Brain microvascular endothelial cell (primary cell): ENCODE measurements around the gene MDM1.

Source experiments
- DNase-seq: peaks from one replicate; pipeline ENCODE4 v3.0.0-alpha.2; 2020
- H3K27ac ChIP-seq: fragments of 250-450 bp; sonication (Bioruptor Pico); 2 replicates; pipeline ENCODE4 v1.5.1; 2020; ENCODE audit warnings: mild to moderate bottlenecking, moderate library complexity
- H3K27me3 ChIP-seq: fragments of 250-450 bp; sonication (Bioruptor Pico); replicated peaks from 2 replicates; pipeline ENCODE4 v1.5.1; 2020; ENCODE audit warnings: mild to moderate bottlenecking
- H3K36me3 ChIP-seq: fragments of 250-450 bp; sonication (Bioruptor Pico); replicated peaks from 2 replicates; pipeline ENCODE4 v1.5.1; 2020; ENCODE audit warnings: mild to moderate bottlenecking
- H3K4me3 ChIP-seq: 2 replicates; pipeline ENCODE4 v1.5.1; 2011; ENCODE audit warnings: low read depth, mild to moderate bottlenecking, control low read depth, low read length, moderate library complexity
- CTCF ChIP-seq: IDR thresholded peaks from 2 replicates; pipeline ENCODE4 v1.5.1; 2011; ENCODE audit warnings: low read depth, mild to moderate bottlenecking, moderate library complexity, low read length, control low read depth, inconsistent platforms; ENCODE audit errors: missing control alignments
- in situ Hi-C: cut with HindIII; loops from 2 replicates; pipeline ENCODE4 v1.10.0; 2017; ENCODE audit warnings: low sequenced_read_pairs, low pct_ligation_motif_present

The MDM1 gene

GRCh38 chr12:68293347-68293746 is 38.8 kb downstream of the MDM1 start:
- Histone ChIP-seq H3K4me3 (no peak overlapping the region), H3K27ac (no peak overlapping the region), H3K27me3 (no peaks in the 10 kb centered on the region), H3K36me3 (no peaks in the 10 kb centered on the region)
- DNase-seq, result no peak
- TF ChIP-seq CTCF, result no peak
- in situ Hi-C loops, result no loop called here

DNA sequence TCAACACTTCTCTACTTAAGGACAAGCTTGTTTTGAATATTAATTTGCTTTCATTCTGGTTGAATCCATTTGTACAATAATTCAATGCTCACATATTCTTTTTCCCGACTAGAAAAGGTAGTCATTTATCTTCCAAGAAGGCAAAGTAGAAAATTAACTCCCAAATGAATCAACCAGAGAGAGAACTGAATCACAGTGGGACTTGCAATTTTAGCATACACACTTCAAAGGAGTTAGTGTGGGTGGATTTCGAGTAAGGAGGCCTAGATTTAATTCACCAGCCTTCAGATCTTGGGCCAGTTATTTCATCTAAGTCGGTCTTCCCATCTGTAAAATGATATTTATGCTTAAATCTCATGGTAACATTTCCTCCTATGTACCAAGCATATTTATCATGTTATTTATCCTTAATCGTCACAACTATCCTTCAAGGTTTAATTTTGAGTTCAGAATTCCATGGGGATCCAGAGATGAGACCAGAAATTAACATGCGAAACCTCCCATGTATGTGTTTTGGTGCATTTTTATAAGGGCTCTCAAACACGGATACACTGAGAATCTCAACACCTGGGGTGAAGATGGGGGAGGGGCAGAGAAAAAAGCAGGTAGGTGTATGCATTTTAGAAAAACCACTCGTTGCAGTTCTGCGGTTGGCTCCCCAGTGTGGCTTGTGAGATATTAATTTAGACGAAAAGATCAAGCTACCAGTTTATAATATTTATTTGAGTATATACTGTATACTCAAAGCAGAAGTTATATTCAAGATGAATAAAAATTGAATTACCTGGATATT is 39.8 kb downstream of the MDM1 start:
- no peak overlapping the region for H3K27ac ChIP-seq

GRCh38 chr12:68291396-68292036 is 40.6 kb downstream of the MDM1 start:
- in situ Hi-C loops, result no loop called here
- Histone ChIP-seq H3K27ac (no peak overlapping the region), H3K27me3 (no peaks in the 10 kb centered on the region), H3K4me3 (no peak overlapping the region), H3K36me3 (no peaks in the 10 kb centered on the region)
- DNase-seq, result no peak
- no peak for TF ChIP-seq CTCF

More for the DNA sequence above, 39.8 kb downstream of the MDM1 start:
- DNase-seq, result no peak
- in situ Hi-C loops, result no loop called here
- no peak for TF ChIP-seq CTCF
- Histone ChIP-seq H3K36me3 (no peaks in the 10 kb centered on the region), H3K4me3 (no peak overlapping the region), H3K27me3 (no peaks in the 10 kb centered on the region)

DNA sequence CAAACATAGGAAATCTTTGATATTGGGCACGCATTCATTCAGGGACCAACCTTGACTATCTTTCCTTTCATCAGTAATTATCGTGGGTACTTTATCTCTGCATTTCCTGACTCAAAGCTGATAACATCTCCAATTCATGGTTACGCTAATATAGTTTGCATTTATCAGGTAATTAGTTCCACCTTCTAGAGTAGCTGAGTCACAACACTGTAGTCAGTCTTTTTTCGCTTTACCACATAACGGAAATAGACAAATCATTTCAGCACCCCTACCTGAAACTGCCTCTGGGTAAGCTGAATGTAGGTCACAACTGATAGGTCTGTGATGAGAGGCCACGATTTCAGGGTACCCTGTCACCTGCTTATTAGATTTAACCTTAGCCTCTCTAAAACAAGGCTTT is 42.0 kb downstream of the MDM1 start:
- no peak for DNase-seq
- no peaks in the 10 kb centered on the region for H3K36me3 ChIP-seq
- no peak overlapping the region for H3K4me3 ChIP-seq
- in situ Hi-C loops, result no loop called here
- no peaks in the 10 kb centered on the region for H3K27me3 ChIP-seq
- TF ChIP-seq CTCF, result no peak
- H3K27ac ChIP-seq, result no peak overlapping the region

DNA sequence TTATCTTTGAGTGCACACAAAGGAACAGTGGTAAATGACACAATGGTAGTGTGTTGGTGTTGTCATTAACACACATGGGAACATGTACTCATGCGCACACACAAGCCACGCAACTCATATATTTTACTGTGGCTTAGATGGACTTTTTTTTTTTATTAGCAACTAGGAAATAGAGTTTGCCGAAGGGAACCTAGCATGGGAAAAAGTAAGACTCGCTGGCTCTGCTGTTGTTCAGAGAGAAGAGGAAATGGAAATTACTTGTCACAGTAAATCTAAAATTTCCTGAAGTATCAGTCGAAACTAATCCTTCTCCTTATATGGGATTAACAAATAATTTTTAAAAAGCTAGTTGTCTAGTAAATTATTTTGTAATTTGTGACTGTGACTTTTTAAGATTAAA is 45.1 kb downstream of the MDM1 start:
- DNase-seq, result no peak

More for the DNA sequence above, 45.1 kb downstream of the MDM1 start:
- Histone ChIP-seq H3K27ac (no peak overlapping the region), H3K27me3 (no peaks in the 10 kb centered on the region), H3K36me3 (no peaks in the 10 kb centered on the region), H3K4me3 (no peak overlapping the region)
- no peak for TF ChIP-seq CTCF
- in situ Hi-C loops, result no loop called here
